Heart left ventricle (tissue), 16 donors: Measurements from ENCODE around the gene METTL27. TPM values are rescaled to one million over a fixed set of nuclear protein-coding genes. Genes with fewer than 3 reads are reported as not detected.
"Not testable (repeated sequence)": the region's sequence is repeated elsewhere in the genome, so short reads cannot be mapped to it uniquely, and the experiment has no call there.

Experiments
- ATAC-seq, 4 donors: fragments of 200-7000 bp; cut with Tn5 transposase; one replicate each; pipeline ENCODE4 v1.9.1; 2020 to 2022; ENCODE audit warnings: moderate library complexity in 4 of 4, mild to moderate bottlenecking in 3 of 4, moderate number of reproducible peaks in 1 of 4
- DNase-seq, 5 donors: peaks; one replicate each; pipeline ENCODE4 v3.0.0-alpha.2; 2020
- H3K27ac ChIP-seq, 12 donors: fragments of 200-600 bp; sonication (generic) in 4 of 12; one replicate each; pipeline versions ENCODE4 v1.5.0 to v1.8.0; 2016 to 2022; ENCODE audit warnings: mild to moderate bottlenecking in 2 of 12
- H3K27me3 ChIP-seq, 9 donors: fragments of 200-600 bp; sonication (generic) in 2 of 9; one replicate each; pipeline versions ENCODE4 v1.5.1 to v1.8.0; 2016 to 2022; ENCODE audit warnings: mild to moderate bottlenecking in 3 of 9
- H3K36me3 ChIP-seq, 9 donors: fragments of 200-600 bp; sonication (generic) in 2 of 9; one replicate each; pipeline versions ENCODE4 v1.5.0 to v1.8.0; 2018 to 2022; ENCODE audit warnings: mild to moderate bottlenecking in 2 of 9
- H3K4me1 ChIP-seq, 12 donors: fragments of 200-600 bp; sonication (generic) in 4 of 12; one replicate each; pipeline versions ENCODE4 v1.5.0 to v1.8.0; 2016 to 2022; ENCODE audit warnings: mild to moderate bottlenecking in 3 of 12
- H3K4me3 ChIP-seq, 12 donors: fragments of 200-600 bp; sonication (generic) in 4 of 12; one replicate each; pipeline versions ENCODE4 v1.5.0 to v1.8.0; 2017 to 2022; ENCODE audit warnings: mild to moderate bottlenecking in 9 of 12, moderate library complexity in 4 of 12
- H3K9me3 ChIP-seq, 12 donors: fragments of 200-600 bp; sonication (generic) in 4 of 12; one replicate each; pipeline versions ENCODE4 v1.5.0 to v1.8.0; 2016 to 2022; ENCODE audit warnings: mild to moderate bottlenecking in 1 of 12
- POLR2A ChIP-seq, 2 donors: fragments of 450-650 bp; IDR thresholded peaks; one replicate each; pipeline ENCODE4 v1.6.1; 2017; ENCODE audit warnings: antibody characterized with exemption in 2 of 2, mild to moderate bottlenecking in 2 of 2, moderate library complexity in 2 of 2
- WGBS, 4 donors: extraction: QIAGEN DNeasy Blood & Tissue Kit in 2 of 4; methylation state at CpG; one replicate each; pipeline versions ENCODE4 v1.1.5 to v1.1.7; 2013 to 2018; 5-methylcytosine and 5-hydroxymethylcytosine counted together
- intact Hi-C, 10 donors: fragments of 100-400 bp; cut with DNase I; formaldehyde crosslinking; loops; one replicate each; pipeline versions ENCODE4 v1.11.1 to v1.14.2; 2022
- polyA plus RNA-seq, 2 donors: library from polyadenylated mRNA; stranded (reverse); fragments of 200-250 nt; gene quantifications; one replicate each; pipeline ENCODE4 v1.2.3, GENCODE V29; 2013
- total RNA-seq, 9 donors: library from RNA; depleted of rRNA in 2 of 9; stranded (reverse); fragments of >200 nt in 2 of 9; fragmentation: NEBNext Ultra II Directional in 3 of 9; extraction: Animal tissue kit (Norgen Biotek cat#: 25700) in 3 of 9; gene quantifications; one replicate each; pipeline versions ENCODE4 v1.1.0 to v1.2.4, GENCODE V29; 2016 to 2023
- TF ChIP-seq, protein P1 (sequence below), 12 donors: fragments of 200-600 bp; sonication (generic) in 4 of 12; IDR thresholded peaks; one replicate each; pipeline versions ENCODE4 v1.5.0 to v1.8.0; 2018 to 2022; ENCODE audit warnings: antibody characterized with exemption in 12 of 12, mild to moderate bottlenecking in 5 of 12
- donor health status: ischemic (EF 13 %, LVEDD 7.1; RV severe dilation, severe dysfunction).
- donor health status: healthy with polysubstance abuse.
- donor health status: DM: no; HTN: yes; CAD: no.
- donor health status: DM: no; HTN: no; CAD: no.
- donor health status: ischemic (EF 25% LVEDD 6.9; RV normal size, moderate dysfunction).
- donor health status: ischemic (EF 25% LVEDD 5.7; RV mildly dilated, moderate dysfunction).
- donor health status: healthy.
- donor health status: DM: yes; HTN: yes; CAD: no.
- donor health status: ischemic (EF 35%, LVEDD 5.7; RV mildly dilated, moderate dysfunction).
- donor health status: nonischemic (EF 11% LVEDD 7.7; RV severe dilation, severe dysfunction).
- donor health status: DM: yes; HTN: yes; CAD: no.
- donor health status: PGD.
- donor health status: ischemic (EF 29% LVEDD 5.4; RV normal size, mild dysfunction).
- donor health status: nonischemic (EF 23%, LVEDD 6.1; RV moderate dilation, normal function).

Gene METTL27
- total and polyA plus RNA-seq, 11 donors = 0.12 to 2.7 (median 0.65) TPM; not detected in 4

DNA sequence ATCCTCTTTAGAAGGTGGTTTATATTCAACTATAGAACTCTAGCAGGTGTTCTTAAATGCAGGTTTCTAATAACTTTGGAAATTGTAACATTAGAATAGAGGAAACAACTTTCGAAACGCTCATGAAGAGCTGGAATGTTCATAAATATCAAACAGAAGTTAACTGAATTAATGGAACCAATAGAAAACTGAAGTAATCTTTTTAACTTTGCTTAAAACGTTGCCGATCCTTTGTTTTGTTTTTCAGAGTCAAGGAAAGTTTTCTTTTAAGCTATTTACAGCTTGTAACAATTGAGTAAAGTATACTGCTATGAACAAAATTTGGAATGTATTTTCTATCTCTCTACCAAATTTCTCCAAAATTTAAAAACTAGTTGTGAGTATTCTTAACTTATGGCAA is 53.3 kb downstream of the METTL27 start:
- H3K27ac ChIP-seq = no peak overlapping the region
- H3K9me3 ChIP-seq = peaks cover 0 to 5% (median 0%) of the 10 kb centered on the region in 12 donors
- no peak overlapping the region for H3K4me3 ChIP-seq
- no peaks in the 10 kb centered on the region for H3K4me1 ChIP-seq
- no peak for DNase-seq
- intact Hi-C loops = no loop called here
- 87 to 91% (median 87%) methylated on average over 4 of the region's 4 CpGs for WGBS, 4 donors
- no peak for ATAC-seq
- TF ChIP-seq POLR2A (IDR thresholded peaks at IDR 0.05) = no peak
- TF ChIP-seq, protein P1, sequence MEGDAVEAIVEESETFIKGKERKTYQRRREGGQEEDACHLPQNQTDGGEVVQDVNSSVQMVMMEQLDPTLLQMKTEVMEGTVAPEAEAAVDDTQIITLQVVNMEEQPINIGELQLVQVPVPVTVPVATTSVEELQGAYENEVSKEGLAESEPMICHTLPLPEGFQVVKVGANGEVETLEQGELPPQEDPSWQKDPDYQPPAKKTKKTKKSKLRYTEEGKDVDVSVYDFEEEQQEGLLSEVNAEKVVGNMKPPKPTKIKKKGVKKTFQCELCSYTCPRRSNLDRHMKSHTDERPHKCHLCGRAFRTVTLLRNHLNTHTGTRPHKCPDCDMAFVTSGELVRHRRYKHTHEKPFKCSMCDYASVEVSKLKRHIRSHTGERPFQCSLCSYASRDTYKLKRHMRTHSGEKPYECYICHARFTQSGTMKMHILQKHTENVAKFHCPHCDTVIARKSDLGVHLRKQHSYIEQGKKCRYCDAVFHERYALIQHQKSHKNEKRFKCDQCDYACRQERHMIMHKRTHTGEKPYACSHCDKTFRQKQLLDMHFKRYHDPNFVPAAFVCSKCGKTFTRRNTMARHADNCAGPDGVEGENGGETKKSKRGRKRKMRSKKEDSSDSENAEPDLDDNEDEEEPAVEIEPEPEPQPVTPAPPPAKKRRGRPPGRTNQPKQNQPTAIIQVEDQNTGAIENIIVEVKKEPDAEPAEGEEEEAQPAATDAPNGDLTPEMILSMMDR (IDR thresholded peaks at IDR 0.05) = no peak
- no peaks in the 10 kb centered on the region for H3K36me3 ChIP-seq
- H3K27me3 ChIP-seq = peaks cover 0 to 6% (median 0%) of the 10 kb centered on the region in 9 donors

DNA sequence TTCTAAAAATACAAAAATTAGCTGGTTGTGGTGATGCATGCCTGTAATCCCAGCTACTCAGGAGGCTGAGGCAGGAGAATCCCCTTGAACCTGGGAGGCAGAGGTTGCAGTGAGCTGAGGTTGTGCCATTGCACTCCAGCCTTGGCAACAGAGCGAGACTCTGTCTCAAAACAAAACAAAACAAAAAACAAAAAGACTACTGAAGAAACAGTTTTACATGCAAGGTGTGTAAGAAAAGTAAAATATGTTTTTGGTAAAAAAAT is 54.6 kb downstream of the METTL27 start:
- ATAC-seq, H3K4me3 ChIP-seq, H3K9me3 ChIP-seq, H3K36me3 ChIP-seq, DNase-seq, H3K4me1 ChIP-seq, intact Hi-C loops, H3K27ac ChIP-seq, H3K27me3 ChIP-seq: not testable (repeated sequence)
- 89 to 97% (median 92%) methylated on average over 1 of the region's 1 CpG for WGBS, 4 donors

DNA sequence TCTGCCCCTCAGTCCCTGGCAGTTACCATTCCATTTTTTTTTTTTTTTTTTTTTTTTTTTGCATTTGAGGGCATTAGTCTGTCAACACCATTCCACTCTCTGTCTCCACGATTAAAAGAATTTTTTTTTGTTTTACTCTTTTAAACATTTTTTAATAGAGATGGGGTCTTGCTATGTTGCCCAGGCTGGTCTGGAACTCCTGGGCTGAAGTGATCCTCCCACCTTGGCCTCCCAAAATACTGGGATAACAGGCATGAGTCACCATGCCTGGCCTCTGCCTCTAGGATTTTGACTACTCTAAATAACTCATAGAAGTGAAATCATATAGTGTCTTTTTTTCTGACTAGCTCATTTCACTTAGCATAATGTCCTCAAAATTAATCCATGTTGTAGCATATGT is 55.7 kb downstream of the METTL27 start:
- no peak overlapping the region for H3K4me3 ChIP-seq
- no peaks in the 10 kb centered on the region for H3K27me3 ChIP-seq
- DNase-seq = no peak
- no peak for ATAC-seq
- H3K36me3 ChIP-seq = no peaks in the 10 kb centered on the region
- no peaks in the 10 kb centered on the region for H3K4me1 ChIP-seq
- intact Hi-C loops = no loop called here
- TF ChIP-seq, protein P1 (IDR thresholded peaks at IDR 0.05) = no peak
- TF ChIP-seq POLR2A (IDR thresholded peaks at IDR 0.05) = no peak
- no peak overlapping the region for H3K27ac ChIP-seq
- 73 to 90% (median 82%) methylated on average over 1 of the region's 1 CpG for WGBS, 4 donors
- H3K9me3 ChIP-seq = peaks cover 0 to 5% (median 0%) of the 10 kb centered on the region in 12 donors

Other genes with a start within 250 kb of the METTL27 start
- gene MLXIPL, start 218.0 kb downstream of the METTL27 start, total RNA-seq = 10 to 100 TPM in 1 of 9 donors, 1 to 10 TPM in 6, under 1 TPM in 2; 0.42 to 10.1 (median 1.8) TPM
- 1 to 10 TPM; 2.0 to 5.4 TPM for gene MLXIPL, start 218.0 kb downstream of the METTL27 start, polyA plus RNA-seq
- gene VPS37D, start 174.7 kb downstream of the METTL27 start, total RNA-seq = 1 to 10 TPM; 1.9 to 2.9 (median 2.7) TPM
- gene VPS37D, start 174.7 kb downstream of the METTL27 start, polyA plus RNA-seq = 1 to 10 TPM; 1.1 to 2.2 TPM
- gene DNAJC30, start 159.1 kb downstream of the METTL27 start, total RNA-seq = 10 to 100 TPM in 6 of 9 donors, 1 to 10 TPM in 3; 6.8 to 21.1 (median 15.6) TPM
- gene DNAJC30, start 159.1 kb downstream of the METTL27 start, polyA plus RNA-seq = 10 to 100 TPM in 1 of 2 donors, 1 to 10 TPM in 1; 7.2 to 14.0 TPM
- 10 to 100 TPM; 57.4 to 94.1 (median 68.6) TPM for gene BUD23, start 158.9 kb downstream of the METTL27 start, total RNA-seq
- gene BUD23, start 158.9 kb downstream of the METTL27 start, polyA plus RNA-seq = 100 to 1,000 TPM; 106 to 150 TPM
- gene STX1A, start 122.8 kb downstream of the METTL27 start, total RNA-seq = 1 to 10 TPM; 1.1 to 3.6 (median 1.6) TPM
- 1 to 10 TPM; 1.8 to 2.4 TPM for gene STX1A, start 122.8 kb downstream of the METTL27 start, polyA plus RNA-seq
- gene ABHD11, start 103.7 kb downstream of the METTL27 start, total RNA-seq = 10 to 100 TPM; 17.9 to 36.9 (median 25.0) TPM
- gene ABHD11, start 103.7 kb downstream of the METTL27 start, polyA plus RNA-seq = 10 to 100 TPM; 21.0 to 27.7 TPM
- gene CLDN3, start 72.2 kb downstream of the METTL27 start, total RNA-seq = not detected
- gene CLDN3, start 72.2 kb downstream of the METTL27 start, polyA plus RNA-seq = under 1 TPM in 1 of 2 donors, not detected in 1; 0.10 TPM
- gene CLDN4, start 11.5 kb downstream of the METTL27 start, total RNA-seq = under 1 TPM in 1 of 9 donors, not detected in 8; 0.11 TPM
- gene CLDN4, start 11.5 kb downstream of the METTL27 start, polyA plus RNA-seq = under 1 TPM in 1 of 2 donors, not detected in 1; 0.12 TPM
- not detected for gene TMEM270, start 18.6 kb upstream of the METTL27 start, total RNA-seq
- gene TMEM270, start 18.6 kb upstream of the METTL27 start, polyA plus RNA-seq = not detected
- 10 to 100 TPM; 17.4 to 81.1 (median 42.8) TPM for gene ELN, start 185.7 kb upstream of the METTL27 start, total RNA-seq
- gene ELN, start 185.7 kb upstream of the METTL27 start, polyA plus RNA-seq = 10 to 100 TPM; 37.9 to 68.1 TPM
- gene LIMK1, start 241.3 kb upstream of the METTL27 start, total RNA-seq = 10 to 100 TPM in 7 of 9 donors, 1 to 10 TPM in 2; 9.3 to 23.2 (median 11.6) TPM
- gene LIMK1, start 241.3 kb upstream of the METTL27 start, polyA plus RNA-seq = 1 to 10 TPM; 6.3 to 9.3 TPM